Tibial nerve (tissue), 4 donors: ENCODE measurements around the gene TRIM10. TPM values are rescaled to one million over a fixed set of nuclear protein-coding genes. Genes with fewer than 3 reads are reported as not detected.
"Not testable (repeated sequence)": the region's sequence is repeated elsewhere in the genome, so short reads cannot be mapped to it uniquely, and the experiment has no call there.

Experiments used
- DNase-seq, 2 donors: peaks; one replicate each; pipeline ENCODE4 v3.0.0-alpha.2; 2019; ENCODE audit warnings: low spot score in 2 of 2
- H3K27ac ChIP-seq, 4 donors: fragments of 200-600 bp; sonication (generic) in 3 of 4; one replicate each; pipeline ENCODE4 v1.5.1; 2017 to 2019; ENCODE audit warnings: mild to moderate bottlenecking in 1 of 4
- H3K27me3 ChIP-seq, 2 donors: fragments of 200-600 bp; sonication (generic) in 1 of 2; one replicate each; pipeline versions ENCODE4 v1.5.1 to v1.6.0; 2017 to 2019
- H3K36me3 ChIP-seq, 3 donors: fragments of 200-600 bp; sonication (generic); one replicate each; pipeline ENCODE4 v1.5.1; 2018 to 2019
- H3K4me1 ChIP-seq, 4 donors: fragments of 200-600 bp; sonication (generic) in 3 of 4; one replicate each; pipeline ENCODE4 v1.5.1; 2017 to 2019
- H3K4me3 ChIP-seq, 4 donors: fragments of 200-600 bp; sonication (generic) in 3 of 4; one replicate each; pipeline ENCODE4 v1.5.1; 2017 to 2019; ENCODE audit warnings: mild to moderate bottlenecking in 1 of 4, moderate library complexity in 1 of 4
- H3K9me3 ChIP-seq, 4 donors: fragments of 200-600 bp; sonication (generic) in 3 of 4; one replicate each; pipeline ENCODE4 v1.5.1; 2017 to 2019
- CTCF ChIP-seq, 5 experiments: fragments of 200-600 bp in 3 of 5; fragments of 450-650 bp in 2 of 5; sonication (generic) in 3 of 5; IDR thresholded peaks; one replicate each; pipeline ENCODE4 v1.5.1; 2016 to 2019; ENCODE audit warnings: antibody characterized with exemption in 5 of 5, mild to moderate bottlenecking in 3 of 5, moderate library complexity in 2 of 5
- EP300 ChIP-seq, 2 donors: sonication (generic); formaldehyde crosslinking; IDR thresholded peaks; one replicate each; pipeline ENCODE4 v1.6.1; 2017; ENCODE audit warnings: antibody characterized with exemption in 2 of 2, mild to moderate bottlenecking in 1 of 2
- POLR2A ChIP-seq, 2 donors: fragments of 450-650 bp; IDR thresholded peaks; one replicate each; pipeline ENCODE4 v1.6.1; 2017; ENCODE audit warnings: antibody characterized with exemption in 2 of 2, mild to moderate bottlenecking in 2 of 2, moderate library complexity in 2 of 2
- WGBS, 2 donors: methylation state at CpG; one replicate each; pipeline ENCODE4 v1.1.5; 2018; 5-methylcytosine and 5-hydroxymethylcytosine counted together
- total RNA-seq, 4 donors: library from RNA; depleted of rRNA; stranded (reverse); fragments of >200 nt; gene quantifications; one replicate each; pipeline ENCODE4 v1.1.0, GENCODE V29; 2016

Gene TRIM10
- total RNA-seq, 4 donors from 2014 or later: not detected

GRCh38 chr6:30143780-30144179, 17.2 kb downstream of the TRIM10 start:
- no peaks in the 10 kb centered on the region for H3K4me1 ChIP-seq
- TF ChIP-seq EP300 (IDR thresholded peaks at IDR 0.05) (no peak), CTCF (IDR thresholded peaks at IDR 0.05) (no peak), POLR2A (IDR thresholded peaks at IDR 0.05) (no peak)

DNA sequence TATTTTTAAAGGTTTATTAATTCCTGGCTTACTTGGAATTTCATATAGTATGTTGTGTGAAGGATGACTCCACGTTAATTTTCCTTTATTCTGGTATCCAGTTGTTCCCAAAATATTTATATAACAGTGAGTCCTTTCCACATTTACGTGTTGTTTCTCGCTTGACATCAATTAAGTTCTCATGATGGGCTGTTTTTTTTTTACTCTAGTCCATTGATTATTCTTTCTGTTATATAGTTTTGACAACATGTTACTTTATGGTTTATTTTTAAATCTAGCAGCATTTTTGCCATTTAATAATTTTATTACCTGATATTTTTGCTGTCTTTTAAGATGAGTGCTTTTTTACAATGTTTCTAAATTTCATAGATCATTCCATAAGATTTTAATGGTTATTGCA, 18.3 kb downstream of the TRIM10 start:
- no peak overlapping the region for H3K4me3 ChIP-seq
- TF ChIP-seq CTCF (IDR thresholded peaks at IDR 0.05): no peak
- TF ChIP-seq EP300 (IDR thresholded peaks at IDR 0.05): no peak
- 78 to 79% methylated on average over 3 of the region's 3 CpGs for WGBS, 2 donors
- H3K36me3 ChIP-seq: no peaks in the 10 kb centered on the region
- peaks cover 0 to 40% of the 10 kb centered on the region in 2 donors for H3K27me3 ChIP-seq
- H3K27ac ChIP-seq: no peak overlapping the region
- H3K4me1 ChIP-seq: no peaks in the 10 kb centered on the region
- no peak for DNase-seq
- H3K9me3 ChIP-seq: no peaks in the 10 kb centered on the region

More at GRCh38 chr6:30143780-30144179, 17.2 kb downstream of the TRIM10 start:
- no peaks in the 10 kb centered on the region for H3K36me3 ChIP-seq
- peaks cover 0 to 36% of the 10 kb centered on the region in 2 donors for H3K27me3 ChIP-seq
- no peak overlapping the region for H3K4me3 ChIP-seq
- no peak overlapping the region for H3K27ac ChIP-seq
- H3K9me3 ChIP-seq: no peaks in the 10 kb centered on the region
- no peak for DNase-seq
- 61 to 68% methylated on average over 2 of the region's 2 CpGs for WGBS, 2 donors

DNA sequence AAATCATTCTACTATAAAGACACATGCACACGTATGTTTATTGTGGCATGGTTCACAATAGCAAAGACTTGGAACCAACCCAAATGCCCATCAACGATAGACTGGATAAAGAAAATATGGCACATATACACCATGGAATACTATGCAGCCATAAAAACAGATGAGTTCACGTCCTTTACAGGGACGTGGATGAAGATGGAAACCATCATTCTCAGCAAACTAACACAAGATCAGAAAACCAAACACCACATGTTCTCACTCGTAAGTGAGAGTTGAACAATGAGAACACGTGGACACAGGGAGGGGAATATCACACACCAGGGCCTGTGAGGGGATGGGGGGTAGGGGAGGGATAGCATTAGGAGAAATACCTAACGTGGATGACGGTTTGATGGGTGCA, 20.8 kb downstream of the TRIM10 start:
- H3K4me1 ChIP-seq, DNase-seq, H3K9me3 ChIP-seq, H3K4me3 ChIP-seq, H3K36me3 ChIP-seq, H3K27ac ChIP-seq: not testable (repeated sequence)
- WGBS, 2 donors: 85 to 86% methylated on average over 8 of the region's 8 CpGs
- H3K27me3 ChIP-seq: peaks cover 0 to 34% of the 10 kb centered on the region in 2 donors

DNA sequence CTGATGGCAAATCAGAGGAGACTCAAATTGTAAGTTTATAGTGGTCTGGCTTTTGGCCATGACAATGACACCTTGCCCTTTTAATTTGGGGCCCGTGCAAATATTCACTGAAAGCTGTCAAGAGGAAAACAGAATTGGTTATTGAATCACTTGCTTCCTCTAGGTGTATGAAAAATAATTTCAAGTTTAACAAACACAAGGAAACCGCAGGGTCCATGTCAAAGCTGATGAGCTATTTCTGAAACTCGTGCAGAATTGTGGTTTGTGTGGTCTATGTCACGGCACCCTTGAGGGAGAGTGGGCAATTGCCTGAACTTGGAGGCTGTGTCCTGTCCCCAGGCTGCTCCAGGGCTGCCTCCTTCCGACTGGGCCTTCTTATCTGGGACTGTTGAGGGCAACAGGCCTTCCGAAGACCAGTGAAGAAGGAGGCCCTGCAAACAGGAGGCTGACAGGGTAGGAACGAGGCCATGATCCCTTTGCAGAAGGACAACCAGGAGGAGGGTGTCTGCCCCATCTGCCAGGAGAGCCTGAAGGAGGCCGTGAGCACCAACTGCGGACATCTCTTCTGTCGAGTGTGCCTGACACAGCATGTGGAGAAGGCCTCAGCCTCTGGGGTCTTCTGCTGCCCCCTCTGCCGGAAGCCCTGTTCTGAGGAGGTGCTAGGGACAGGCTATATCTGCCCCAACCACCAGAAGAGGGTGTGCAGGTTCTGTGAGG, 24.3 kb downstream of the TRIM10 start:
- no peak for TF ChIP-seq POLR2A (IDR thresholded peaks at IDR 0.05)
- TF ChIP-seq EP300 (IDR thresholded peaks at IDR 0.05): no peak
- TF ChIP-seq CTCF (IDR thresholded peaks at IDR 0.05): no peak
- no peaks in the 10 kb centered on the region for H3K4me1 ChIP-seq
- no peaks in the 10 kb centered on the region for H3K36me3 ChIP-seq
- no peak overlapping the region for H3K4me3 ChIP-seq
- DNase-seq: no peak
- no peak overlapping the region for H3K27ac ChIP-seq
- no peaks in the 10 kb centered on the region for H3K9me3 ChIP-seq
- peaks cover 0 to 52% of the 10 kb centered on the region in 2 donors for H3K27me3 ChIP-seq
- WGBS, 2 donors: 77 to 78% methylated on average over 11 of the region's 11 CpGs

DNA sequence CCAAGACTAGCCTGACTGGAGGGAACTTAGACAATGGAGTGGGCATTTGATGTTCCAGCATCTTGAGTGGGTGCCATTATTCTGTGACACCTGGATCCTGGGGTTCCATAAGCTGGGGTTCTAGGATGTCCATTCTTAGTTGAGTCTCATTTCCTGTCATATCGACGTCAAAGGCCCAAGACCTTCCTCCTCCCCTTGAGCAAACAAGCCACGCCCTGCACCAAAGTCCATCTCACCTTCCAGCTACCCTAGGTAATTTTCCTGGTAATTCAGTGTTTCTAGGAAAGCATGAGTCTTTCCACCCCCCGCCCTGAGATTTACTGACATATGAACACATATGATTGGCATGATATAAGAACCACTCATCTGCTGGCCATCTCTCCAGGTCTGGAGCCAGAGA, 25.3 kb downstream of the TRIM10 start, which contains the start of gene TRIM40:
TSS of gene TRIM40 (plus strand) at position 384 of the 400 bp plus-strand sequence. CDS start 897 bp downstream, outside the sequence.
- H3K36me3 ChIP-seq: no peaks in the 10 kb centered on the region
- no peaks in the 10 kb centered on the region for H3K9me3 ChIP-seq
- peaks cover 0 to 60% of the 10 kb centered on the region in 2 donors for H3K27me3 ChIP-seq
- TF ChIP-seq CTCF (IDR thresholded peaks at IDR 0.05) (no peak), POLR2A (IDR thresholded peaks at IDR 0.05) (no peak), EP300 (IDR thresholded peaks at IDR 0.05) (no peak)
- no peak within 1 kb of the TSS for H3K4me3 ChIP-seq
- peaks cover 0 to 3% (median 0%) of the 10 kb centered on the region in 4 donors for H3K4me1 ChIP-seq
- WGBS, 2 donors: 74 to 84% methylated on average over 4 of the region's 4 CpGs
- H3K27ac ChIP-seq: no peak within 1 kb of the TSS
- DNase-seq: no peak
